Loucy (cell line): Measurements from ENCODE around the gene KCNJ12.
"Not testable (repeated sequence)": the region's sequence is repeated elsewhere in the genome, so short reads cannot be mapped to it uniquely, and the experiment has no call there.

ENCODE experiments used
- EZH2phosphoT487 ChIP-seq: fragments of 200-600 bp; IDR thresholded peaks from 2 replicates; pipeline ENCODE4 v1.6.1; 2018; ENCODE audit warnings: antibody characterized with exemption, mild to moderate bottlenecking, moderate library complexity, borderline replicate concordance
- TF ChIP-seq, protein P1 (sequence below): fragments of 200-600 bp; sonication (generic); conservative IDR thresholded peaks from 2 replicates; pipeline ENCODE4 v1.5.1; 2014; ENCODE audit warnings: mild to moderate bottlenecking, antibody characterized with exemption, low read length

DNA sequence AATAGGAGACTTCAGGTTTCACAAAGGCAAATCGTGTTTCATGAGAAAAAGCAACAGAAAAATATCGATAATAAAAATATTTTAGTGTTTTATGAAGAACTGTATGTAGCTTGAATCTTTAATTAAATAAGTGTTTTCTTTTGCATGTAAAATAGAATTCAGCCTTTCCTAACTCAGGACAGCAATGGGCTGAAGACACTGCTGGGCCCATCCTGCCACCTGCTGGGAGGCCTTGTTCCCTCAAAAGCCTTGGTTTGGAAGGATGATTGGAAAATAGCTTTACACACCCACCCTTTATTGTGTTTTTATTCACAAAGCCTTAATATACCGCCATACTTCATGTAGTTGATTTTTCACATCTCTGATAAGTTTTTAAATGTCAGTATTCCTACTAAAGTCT, 73.7 kb downstream of the KCNJ12 start:
- TF ChIP-seq, protein P1, sequence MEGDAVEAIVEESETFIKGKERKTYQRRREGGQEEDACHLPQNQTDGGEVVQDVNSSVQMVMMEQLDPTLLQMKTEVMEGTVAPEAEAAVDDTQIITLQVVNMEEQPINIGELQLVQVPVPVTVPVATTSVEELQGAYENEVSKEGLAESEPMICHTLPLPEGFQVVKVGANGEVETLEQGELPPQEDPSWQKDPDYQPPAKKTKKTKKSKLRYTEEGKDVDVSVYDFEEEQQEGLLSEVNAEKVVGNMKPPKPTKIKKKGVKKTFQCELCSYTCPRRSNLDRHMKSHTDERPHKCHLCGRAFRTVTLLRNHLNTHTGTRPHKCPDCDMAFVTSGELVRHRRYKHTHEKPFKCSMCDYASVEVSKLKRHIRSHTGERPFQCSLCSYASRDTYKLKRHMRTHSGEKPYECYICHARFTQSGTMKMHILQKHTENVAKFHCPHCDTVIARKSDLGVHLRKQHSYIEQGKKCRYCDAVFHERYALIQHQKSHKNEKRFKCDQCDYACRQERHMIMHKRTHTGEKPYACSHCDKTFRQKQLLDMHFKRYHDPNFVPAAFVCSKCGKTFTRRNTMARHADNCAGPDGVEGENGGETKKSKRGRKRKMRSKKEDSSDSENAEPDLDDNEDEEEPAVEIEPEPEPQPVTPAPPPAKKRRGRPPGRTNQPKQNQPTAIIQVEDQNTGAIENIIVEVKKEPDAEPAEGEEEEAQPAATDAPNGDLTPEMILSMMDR: peak; percentile 39
- not testable (repeated sequence) for TF ChIP-seq EZH2phosphoT487
